Pons (tissue), 1 donor: ENCODE results near the gene ZNF436.
"Not testable (repeated sequence)": the region's sequence is repeated elsewhere in the genome, so short reads cannot be mapped to it uniquely, and the experiment has no call there.

ENCODE experiments used
- DNase-seq: peaks from one replicate; pipeline ENCODE4 v3.0.0-alpha.2; 2016; ENCODE audit warnings: low spot score

Gene ZNF436

GRCh38 chr1:23392125-23392855, 22.7 kb upstream of the ZNF436 start:
- no peak for DNase-seq

DNA sequence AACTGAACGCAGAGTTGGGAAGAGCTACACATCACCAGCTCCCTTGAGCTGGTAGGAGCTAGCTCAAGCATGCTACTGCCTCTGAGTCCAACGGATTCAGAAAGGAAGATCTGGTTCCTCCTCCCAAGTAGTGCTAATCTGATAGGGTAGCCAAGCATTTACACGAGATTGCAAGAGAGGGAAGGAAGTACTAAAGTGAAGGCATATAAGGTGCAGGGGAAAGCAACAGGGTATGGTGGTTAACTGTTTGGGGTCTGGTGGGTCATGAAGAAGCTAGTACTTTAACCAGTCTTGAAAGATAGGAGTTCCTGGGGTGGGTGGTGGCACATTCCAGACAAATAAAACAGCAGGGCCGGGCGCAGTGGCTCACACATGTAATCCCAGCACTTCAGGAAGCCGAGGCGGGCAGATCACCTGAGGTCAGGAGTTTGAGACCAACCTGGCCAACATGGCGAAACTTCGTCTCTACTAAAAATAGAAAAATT, 20.2 kb upstream of the ZNF436 start:
- no peak for DNase-seq

GRCh38 chr1:23387494-23387893, 17.9 kb upstream of the ZNF436 start:
- no peak for DNase-seq

DNA sequence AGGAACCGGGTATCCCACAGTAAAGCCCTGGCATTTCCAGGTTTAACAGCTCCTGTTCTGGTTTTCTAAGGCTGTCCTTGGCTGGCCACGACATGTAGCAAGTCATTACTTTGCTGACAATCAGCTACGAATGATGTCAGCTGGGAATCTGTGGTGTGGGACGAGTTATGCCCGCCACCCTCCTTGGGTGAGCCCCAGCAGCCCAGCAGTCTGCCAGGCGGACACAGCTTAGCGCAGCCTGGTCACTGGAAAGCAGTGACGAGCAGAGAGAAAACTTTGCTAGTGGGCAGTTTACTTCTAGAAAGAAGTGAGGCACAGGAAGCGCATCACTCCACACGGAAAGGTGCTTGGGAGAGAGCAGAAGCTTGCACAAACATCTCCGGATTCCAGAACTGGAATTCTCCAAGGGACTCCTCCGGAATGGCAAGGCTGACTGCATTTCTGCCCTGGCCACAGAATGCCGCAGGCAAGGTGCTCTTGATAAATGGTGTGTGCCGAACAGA, 15.5 kb upstream of the ZNF436 start:
- no peak for DNase-seq

GRCh38 chr1:23384312-23385058, 14.8 kb upstream of the ZNF436 start:
- DNase-seq: no peak

- no peak for DNase-seq
Observed at GRCh38 chr1:23383577-23384311, 14.1 kb upstream of the ZNF436 start.

DNA sequence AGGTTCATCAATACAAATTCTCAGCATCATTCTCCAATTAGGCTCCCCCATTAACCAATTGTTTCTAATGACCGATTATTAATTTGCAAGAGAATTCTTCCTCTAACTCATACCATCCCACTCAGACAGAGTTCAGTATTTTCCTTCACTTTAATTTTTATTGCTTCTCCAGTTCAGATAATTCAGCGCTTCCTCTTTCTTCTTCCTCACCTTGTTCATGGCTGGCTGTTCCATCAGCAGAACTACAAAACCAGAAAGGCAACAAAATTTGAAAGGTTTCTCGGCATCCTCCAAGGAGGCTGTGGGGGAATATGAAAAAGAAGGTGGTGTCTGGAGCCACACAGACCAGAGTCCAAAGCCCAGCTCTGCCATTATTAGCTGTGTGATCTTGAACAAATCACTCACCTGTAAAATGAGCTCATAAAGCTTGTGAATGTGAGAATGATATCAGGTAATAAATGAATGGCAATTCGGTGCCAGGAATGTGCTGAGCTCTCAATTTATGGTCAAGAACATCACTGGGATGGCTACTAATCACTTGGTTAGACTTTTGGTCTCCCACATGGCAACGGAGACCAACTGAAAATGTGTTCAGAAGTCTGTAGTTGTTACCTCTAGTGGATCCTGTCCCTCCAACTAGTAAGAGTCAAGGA, 11.7 kb upstream of the ZNF436 start:
- DNase-seq: no peak

DNA sequence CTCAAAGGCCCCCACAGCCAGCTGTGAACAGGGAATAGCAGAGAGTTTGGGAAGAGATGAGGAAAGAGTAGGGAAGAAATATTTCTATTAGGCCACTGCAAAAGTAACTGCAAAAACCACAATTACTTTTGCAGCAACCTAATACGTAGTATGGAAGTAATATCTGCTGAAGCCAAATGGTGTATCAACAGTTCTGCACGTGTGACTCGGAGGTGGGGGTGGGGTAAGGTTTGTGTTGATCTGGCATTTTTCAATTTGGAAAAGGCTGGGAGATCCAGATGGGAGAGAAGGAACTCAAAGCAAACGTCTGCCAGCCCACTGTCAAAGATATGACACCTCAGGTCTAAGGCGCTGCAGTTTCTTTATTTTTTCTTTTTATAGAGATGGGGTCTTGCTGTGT, 11.1 kb upstream of the ZNF436 start:
- no peak for DNase-seq

DNA sequence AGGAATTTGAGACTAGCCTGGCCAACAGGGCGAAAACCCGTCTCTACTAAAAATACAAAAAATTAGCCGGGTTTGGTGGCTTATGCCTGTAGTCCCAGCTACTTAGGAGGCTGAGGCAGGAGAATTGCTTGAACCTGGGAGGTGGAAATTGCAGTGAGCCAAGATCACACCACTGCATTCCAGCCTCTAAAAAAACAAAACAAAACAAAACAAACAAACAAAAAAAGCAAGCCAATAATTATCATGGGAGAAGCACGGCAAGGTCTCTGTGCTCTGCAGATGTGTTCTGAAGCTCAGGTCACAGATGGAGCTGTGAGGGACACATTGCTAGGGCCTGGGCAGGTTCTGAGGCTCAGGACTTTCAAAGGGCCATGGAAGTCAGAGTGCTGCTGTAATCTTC, 10.6 kb upstream of the ZNF436 start:
- DNase-seq: not testable (repeated sequence)

- no peak for DNase-seq
Observed at GRCh38 chr1:23376890-23377811, 7.5 kb upstream of the ZNF436 start.

DNA sequence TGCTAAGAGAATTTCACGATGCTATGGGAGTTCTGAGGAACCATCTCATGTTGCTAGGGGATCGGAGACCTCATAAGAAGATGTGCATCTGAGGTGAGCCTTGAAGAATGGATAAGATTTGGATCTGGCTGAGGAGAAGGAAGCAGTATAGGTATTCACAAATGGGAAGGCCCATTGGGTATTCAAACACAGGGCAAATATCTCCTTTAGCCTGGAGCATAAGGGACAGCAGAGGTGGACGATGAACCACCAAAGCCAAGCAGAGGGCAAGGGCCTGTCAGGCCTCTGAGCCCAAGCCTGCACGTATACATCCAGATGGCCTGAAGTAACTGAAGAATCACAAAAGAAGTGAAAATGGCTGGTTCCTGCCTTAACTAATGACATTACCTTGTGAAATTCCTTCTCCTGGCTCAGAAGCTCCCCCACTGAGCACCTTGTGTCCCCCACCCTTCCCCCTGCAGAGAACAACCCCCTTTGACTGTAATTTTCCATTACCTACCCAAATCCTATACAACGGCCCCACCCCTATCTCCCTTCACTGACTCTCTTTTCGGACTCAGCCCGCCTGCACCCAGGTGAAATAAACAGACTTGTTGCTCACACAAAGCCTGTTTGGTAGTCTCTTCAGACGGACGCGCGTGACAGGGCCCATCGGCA, 4.6 kb upstream of the ZNF436 start:
- DNase-seq: not testable (repeated sequence)

DNA sequence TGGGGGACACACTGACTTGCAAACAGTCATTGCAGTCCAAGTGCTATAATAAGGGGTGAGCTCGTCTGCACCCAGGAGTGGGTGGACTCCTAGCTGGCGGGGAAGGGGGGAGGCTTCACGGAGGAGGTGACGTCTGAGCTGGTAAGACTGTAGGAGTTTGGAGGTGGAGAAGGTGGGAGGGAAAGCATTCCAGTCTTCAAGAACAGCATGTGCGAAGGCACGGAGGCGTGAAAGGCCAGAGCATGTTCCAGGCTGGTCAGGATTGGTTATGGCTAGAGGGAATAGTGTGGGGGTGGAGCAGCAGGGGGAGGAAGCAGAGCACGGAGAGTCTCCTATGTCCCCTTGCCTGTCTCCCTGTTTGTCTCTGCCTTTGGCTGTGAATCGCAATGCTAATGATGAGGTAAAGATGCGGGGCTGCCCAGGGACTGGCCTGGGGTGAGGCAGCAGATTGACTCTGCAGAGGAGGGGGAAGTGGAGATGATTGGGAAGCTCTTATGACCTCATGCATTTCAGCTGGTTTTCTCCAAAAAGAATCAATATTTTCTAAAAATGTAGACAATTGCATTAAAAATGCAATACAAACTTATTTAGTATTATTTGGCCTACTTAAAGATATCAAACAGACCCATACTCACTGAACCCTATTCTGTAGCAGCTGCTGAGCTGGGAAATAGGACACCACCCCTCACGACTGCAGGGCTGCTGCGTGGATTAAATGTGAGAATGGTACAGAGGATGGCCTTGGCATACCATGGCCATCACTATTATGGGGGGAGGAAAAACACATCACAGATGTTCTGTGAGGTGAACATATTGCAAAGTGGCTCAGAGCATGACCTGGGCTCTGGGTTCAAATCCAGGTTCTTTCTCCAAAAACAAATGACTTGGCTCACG, 2.6 kb upstream of the ZNF436 start:
- DNase-seq: no peak

DNA sequence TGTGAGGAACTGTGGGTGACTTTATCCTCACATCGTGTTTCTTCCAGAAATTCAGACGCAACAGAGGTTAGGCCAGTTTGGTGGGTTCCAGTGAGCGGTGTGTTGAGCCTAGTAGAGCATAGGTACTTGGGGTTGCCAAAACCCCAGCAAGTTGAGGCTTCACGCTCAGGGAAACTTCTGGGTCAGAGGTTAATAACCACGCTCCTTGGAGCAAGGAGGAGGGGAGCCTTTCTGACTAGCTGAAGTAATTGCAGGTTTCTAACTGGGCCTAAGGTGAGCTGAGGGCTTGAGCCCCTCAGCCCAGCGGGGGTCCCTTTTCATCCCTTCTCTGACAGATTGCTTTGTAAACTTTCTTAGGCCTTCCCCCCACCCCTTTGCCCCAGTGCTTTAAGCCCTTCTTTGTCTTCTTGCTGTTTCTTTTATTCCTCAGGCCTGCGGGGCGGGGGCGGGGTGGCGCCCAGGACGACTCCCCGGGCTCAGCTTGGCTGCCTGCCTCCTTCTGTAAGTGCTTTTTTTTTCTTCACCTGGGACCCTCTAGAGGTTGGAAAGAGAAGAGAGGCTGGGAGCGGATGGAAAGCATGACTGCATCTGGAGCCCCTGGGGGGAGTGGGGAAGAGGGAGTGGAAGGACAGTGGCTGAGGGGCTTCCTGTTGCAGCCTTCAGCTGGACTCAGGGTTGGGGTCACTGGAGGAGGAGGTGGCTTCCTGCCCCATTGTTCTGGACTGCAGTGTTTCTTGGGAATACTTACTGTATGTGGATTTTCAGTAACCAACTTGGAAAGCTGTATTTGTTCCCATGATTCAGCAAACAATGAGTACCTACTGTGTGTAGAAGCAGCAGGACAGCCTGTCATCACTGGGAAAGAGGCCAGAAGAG, 1.3 kb upstream of the ZNF436 start:
- DNase-seq: no peak

DNA sequence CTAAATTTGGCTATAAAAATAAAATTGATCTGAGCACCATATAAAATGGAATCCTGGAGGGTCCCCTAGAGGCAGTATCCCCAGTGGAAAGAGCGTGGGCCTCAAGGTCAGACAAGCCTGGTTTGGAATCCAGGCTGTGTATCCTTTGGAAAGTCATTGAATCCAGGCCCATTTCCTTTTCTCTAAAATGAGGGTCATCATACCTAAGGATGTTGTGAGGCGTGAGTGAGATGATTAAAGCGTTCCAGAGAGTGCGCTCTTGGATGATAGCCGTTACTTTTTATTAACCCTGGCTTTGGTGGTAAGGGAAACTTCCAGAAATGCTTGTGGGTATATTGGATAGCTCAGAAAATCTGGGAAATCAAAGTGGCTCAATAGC, 683 bp upstream of the ZNF436 start:
- DNase-seq: no peak

GRCh38 chr1:23368562-23369334, 888 bp downstream of the ZNF436 start:
- DNase-seq: peak; percentile 91

DNA sequence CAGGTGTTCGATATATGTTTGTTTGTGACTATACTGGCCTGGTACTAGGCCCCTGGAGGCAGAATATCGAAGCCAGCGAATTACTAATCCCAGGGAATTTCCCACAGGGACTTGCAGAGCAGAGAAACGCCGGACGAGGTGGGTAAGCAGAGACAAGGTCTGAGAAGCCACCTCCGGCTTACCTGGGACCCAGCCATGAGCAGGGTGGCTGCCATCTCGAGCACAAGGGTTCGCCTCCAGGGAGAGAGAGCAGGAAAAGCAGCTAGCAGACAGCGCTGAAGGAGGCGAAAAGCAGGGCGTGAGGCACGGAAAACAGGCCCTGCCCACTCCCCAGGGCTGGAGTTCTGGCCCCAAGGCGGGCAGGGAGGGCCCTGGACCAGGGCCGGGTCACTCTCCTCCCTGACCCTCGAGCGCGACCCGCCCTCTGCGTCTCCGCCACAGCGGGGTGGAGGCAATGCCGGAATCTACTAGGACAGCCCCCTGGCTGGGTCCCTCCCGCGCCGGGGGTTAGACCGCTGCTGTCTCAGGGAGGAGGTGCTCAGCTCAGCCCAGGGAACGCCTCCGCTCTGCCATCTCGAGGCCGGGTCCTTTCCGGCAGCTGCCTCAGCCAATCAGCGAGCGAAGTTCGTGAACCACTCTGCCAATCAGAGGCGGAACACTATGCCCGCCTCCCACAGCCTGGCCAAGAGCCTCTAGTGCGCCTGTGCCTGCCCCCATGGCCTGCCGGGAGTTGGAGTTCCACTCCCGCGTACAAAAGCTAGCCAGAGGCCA, 1.7 kb downstream of the ZNF436 start:
- peak; percentile 99 for DNase-seq

DNA sequence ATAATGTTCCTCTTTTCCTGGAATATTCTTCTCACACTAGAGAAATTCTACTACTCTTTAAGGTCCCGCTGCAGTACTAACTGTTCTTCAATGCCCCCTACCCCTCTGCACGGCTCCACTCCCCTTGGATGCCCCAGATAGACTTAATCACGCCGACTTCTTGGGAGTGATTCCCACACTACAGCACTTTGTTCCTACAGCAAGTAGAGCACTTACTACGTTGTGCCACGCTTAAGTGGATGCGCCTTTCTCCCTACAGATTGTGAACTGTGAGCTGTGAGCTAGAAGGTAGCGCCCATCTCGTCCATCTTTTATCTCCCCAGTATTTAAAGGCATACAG, 2.2 kb downstream of the ZNF436 start:
- no peak for DNase-seq
